Measurements from ENCODE around the gene KRT16.
"Not testable (repeated sequence)": the region's sequence is repeated elsewhere in the genome, so short reads cannot be mapped to it uniquely, and the experiment has no call there.

Gene KRT16

DNA sequence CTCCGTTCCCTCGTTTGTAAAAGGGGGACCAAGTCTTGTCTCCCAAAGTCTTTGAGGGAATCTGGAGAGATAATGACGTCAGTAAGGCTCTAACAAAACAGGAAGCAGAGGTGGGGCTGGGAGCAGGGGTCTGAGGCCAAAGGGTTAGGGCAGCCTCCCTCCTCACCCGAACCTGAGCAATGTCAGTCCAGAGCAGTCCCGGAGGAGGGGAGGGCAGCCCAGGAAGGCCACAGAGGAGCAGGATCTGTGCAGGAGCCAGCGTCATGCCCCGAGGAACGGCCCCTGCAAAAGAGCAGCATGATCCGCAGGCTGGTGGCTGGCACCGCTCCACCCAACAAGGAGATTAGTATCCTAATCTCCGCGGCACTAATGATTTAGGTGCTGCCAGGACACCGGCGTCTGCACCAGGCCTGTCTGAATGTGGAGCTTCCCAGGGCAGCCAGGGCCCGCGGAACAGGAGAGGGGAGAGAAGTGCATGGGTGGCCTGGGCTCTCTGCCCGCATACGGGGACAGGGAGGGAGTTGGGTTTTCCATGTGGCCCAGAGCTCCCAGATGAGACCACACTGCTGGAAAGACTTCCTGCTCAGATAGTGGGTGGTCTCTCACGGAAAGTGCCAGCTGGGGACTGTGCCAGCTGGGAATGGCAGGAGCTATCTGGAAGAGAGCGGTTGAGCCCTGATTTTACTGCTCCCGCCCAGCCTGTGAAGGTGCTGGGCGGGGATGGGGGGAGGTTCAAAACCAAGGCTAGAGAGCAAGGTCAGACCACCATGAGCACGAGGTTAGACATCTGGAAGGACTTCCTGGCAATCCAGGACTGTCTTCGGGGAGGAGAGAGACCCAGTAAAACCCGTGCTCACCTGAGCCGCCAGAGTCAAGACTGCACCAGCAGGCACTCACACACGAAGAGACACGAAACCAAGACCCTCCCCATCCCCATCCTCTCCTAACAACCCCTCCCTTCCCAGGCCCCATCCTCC lies 22.8 kb upstream of the KRT16 start:
- Mint-ChIP-seq H3K27me3 (ENCODE audit: low read depth) (no peaks in the 10 kb centered on the region), H3K27ac (no peak overlapping the region), H3K4me1 (ENCODE audit: low read depth) (no peaks in the 10 kb centered on the region), H3K36me3 (ENCODE audit: low read depth) (no peaks in the 10 kb centered on the region), H3K4me3 (no peak overlapping the region), H3K9me3 (no peaks in the 10 kb centered on the region)

DNA sequence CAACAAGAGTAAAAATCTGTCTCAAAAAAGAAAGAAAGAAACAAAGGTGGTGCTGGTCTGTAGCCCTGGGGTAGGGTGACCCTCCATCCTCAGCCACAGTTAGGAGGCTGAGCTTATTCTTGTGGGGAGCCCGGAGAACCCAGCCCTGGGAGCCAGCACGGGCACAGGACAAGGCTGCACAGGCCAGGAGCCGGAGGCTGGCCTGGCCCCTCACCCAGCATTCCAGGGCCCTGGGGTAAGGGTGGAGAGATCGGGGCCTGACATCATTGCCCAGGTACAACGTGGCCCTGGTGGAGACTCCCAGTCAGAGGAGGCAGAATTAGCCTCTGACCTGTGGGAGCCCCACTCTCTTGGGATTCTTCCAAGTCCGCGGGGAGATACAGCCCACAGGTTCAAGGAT lies 22.1 kb upstream of the KRT16 start:
- Mint-ChIP-seq H3K9me3 (no peaks in the 10 kb centered on the region), H3K4me3 (no peak overlapping the region), H3K27ac (no peak overlapping the region), H3K36me3 (ENCODE audit: low read depth) (no peaks in the 10 kb centered on the region), H3K27me3 (ENCODE audit: low read depth) (no peaks in the 10 kb centered on the region), H3K4me1 (ENCODE audit: low read depth) (no peaks in the 10 kb centered on the region)

DNA sequence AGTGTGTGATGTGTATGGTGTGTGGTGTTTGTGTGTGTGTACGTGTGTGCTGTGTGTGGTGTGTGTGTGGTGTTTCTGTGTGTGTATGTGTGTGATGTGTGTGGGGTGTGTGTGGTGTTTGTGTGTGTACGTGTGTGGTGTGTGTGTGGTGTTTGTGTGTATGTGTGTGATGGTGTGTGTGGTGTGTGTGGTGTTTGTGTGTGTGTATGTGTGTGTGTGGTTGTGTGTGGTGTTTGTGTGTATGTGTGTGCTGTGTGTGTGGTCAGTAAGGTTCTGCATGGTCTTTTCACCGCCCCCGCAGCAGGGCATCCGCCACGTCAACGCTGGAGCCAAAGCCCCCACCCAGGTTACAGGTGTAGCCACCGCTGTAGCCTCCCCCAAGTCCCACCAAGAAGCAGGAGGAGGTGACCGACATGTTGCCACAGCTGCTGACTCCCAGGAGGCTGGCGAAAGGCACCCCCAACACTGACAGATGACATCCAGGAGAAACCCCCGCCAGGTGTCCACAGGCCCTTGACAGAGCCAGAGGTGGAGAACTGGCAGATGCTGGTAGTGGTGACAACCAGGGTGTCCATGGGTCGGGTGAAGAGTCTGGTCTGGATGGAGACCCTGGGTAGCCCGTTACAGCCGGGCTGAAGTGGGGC lies 21.1 kb upstream of the KRT16 start:
- no peak overlapping the region for H3K4me3 Mint-ChIP-seq
- no peaks in the 10 kb centered on the region for H3K4me1 Mint-ChIP-seq (ENCODE audit: low read depth)
- no peaks in the 10 kb centered on the region for H3K36me3 Mint-ChIP-seq (ENCODE audit: low read depth)
- no peaks in the 10 kb centered on the region for H3K27me3 Mint-ChIP-seq (ENCODE audit: low read depth)
- no peak overlapping the region for H3K27ac Mint-ChIP-seq
- no peaks in the 10 kb centered on the region for H3K9me3 Mint-ChIP-seq

DNA sequence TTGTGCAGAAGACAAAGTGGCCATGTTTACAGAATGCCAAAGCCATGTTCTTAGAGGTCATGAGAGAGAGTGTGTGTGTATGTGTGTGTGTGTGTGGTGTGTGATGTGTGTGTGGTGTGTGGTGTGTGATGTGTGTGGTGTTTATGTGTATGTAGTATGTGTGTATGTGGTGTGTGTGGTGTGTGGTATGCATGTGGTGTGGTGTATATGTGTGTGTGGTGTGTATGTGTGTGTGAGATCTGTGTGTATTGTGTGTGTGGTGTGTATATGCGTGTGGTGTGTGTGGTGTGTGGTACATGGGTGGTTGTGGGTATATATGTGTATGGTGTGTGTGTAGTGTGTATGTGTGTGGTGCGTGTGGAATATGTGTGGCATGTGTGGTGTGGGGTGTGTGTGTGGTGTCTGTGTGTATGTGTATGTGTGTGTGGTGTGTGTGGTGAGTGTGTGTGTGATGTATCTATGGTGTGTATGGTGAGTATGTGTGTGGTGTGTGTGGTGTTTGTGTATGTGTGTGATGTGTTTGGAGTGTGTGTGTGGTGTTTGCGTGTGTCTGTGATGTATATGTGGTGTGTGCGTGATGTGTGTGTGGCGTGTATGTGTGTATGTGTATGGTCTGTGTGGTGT lies 20.0 kb upstream of the KRT16 start:
- Mint-ChIP-seq H3K4me3 (no peak overlapping the region), H3K4me1 (ENCODE audit: low read depth) (no peaks in the 10 kb centered on the region), H3K9me3 (no peaks in the 10 kb centered on the region), H3K27me3 (ENCODE audit: low read depth) (no peaks in the 10 kb centered on the region), H3K27ac (no peak overlapping the region), H3K36me3 (ENCODE audit: low read depth) (no peaks in the 10 kb centered on the region)

DNA sequence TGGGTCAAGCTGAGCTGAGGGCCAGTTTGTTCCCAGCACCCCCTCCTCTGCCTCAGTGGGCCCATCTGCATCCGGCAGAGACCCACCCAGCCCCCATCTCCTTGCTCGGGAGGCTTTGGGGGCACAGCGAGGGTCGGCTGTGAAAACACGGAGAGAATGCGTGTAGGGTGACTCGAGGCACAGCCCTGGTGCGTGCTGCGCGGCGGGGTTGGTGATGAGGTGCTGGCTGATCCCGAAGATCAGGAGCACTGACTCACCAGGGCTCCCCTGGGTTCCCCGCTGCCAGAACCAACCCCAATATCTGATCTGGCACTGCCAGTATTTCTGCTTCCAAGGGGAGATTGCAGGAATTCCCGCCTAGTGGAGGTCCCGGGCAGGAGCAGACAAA lies 19.3 kb upstream of the KRT16 start:
- Mint-ChIP-seq H3K9me3 (no peaks in the 10 kb centered on the region), H3K36me3 (ENCODE audit: low read depth) (no peaks in the 10 kb centered on the region), H3K4me1 (ENCODE audit: low read depth) (no peaks in the 10 kb centered on the region), H3K27me3 (ENCODE audit: low read depth) (no peaks in the 10 kb centered on the region), H3K27ac (no peak overlapping the region), H3K4me3 (no peak overlapping the region)

DNA sequence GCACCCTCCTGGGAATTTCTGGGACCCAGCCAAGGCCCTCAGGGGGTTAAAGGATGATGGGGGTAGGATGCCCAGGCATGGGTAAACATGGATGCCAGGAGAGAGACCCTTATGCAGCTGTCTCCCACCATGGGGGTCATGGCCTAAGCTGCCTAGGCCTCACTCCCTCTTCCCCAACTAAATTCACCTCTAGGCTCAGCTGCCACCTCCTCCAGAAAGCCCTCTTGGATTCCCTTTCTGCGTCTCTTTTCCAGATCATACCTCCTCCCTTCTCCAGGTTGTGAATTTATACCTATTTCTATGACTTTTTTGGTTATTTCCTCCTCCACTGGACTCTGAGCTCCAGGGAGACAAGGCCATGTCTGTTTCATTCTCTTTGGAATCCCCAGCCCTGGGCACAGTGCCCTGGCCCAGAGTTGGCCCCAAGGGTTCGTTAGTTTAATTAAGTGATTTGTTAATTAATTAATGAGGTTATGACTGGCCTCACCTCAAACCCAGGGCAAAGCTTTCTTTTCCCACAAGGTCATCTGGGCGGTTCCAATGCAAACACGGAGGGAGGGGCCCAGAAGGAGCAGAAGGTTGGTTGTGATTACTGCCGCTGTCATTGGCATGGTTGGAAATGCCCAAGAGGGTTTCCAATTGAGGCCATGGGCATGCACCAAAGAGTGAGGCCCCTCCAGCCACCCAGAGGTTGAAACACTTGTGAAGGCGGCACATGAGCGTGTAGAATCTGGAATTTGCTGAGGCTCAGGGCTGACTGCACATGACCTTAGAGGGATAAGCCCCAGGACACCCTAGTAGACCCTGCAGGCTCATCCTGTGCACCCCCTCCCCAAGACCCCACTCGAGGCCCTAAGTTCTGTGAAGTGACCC lies 18.7 kb upstream of the KRT16 start:
- Mint-ChIP-seq H3K4me3 (no peak overlapping the region), H3K27ac (no peak overlapping the region), H3K27me3 (ENCODE audit: low read depth) (no peaks in the 10 kb centered on the region), H3K9me3 (no peaks in the 10 kb centered on the region), H3K36me3 (ENCODE audit: low read depth) (no peaks in the 10 kb centered on the region), H3K4me1 (ENCODE audit: low read depth) (no peaks in the 10 kb centered on the region)

DNA sequence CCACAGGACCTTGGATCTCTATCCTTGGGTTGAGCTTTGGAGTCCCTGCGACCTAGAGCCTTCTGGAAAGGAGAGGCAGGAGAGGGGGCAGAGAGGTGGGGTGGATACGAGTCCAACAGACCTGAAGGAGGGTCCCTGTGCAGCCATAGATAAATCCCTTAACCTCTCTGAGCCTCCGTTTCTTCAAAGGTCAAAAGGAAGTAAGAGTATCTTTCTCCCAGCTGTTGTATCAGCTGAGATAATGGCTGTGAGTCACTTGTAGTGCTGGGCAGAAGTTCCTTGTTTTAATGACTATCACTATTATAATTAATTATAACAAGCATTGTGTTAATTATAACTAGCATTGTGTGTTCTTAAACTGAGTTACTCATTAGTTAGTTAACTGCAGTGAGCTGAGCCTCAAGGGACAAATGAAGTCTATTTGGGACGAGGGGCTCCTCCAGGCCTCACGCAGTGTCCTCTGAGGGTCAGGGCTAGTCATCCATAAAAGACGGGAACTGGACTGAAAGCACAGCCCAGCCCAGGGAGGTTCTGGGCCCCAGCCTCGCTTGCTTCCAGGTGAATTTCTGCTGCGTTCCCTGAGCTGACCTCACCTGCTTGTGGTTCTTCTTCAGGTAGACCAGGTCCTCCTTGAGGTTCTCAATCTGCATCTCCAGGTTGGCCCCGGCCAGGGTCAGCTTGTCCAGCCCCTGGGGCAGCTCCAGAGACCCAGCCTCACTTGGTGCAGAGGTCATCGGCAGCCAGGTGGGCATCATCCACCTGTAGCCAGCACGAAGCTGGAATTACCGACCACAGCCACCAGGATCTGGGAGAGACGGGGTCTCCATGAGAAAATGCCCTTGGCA lies 17.5 kb upstream of the KRT16 start:
- Mint-ChIP-seq H3K27me3 (ENCODE audit: low read depth) (no peaks in the 10 kb centered on the region), H3K9me3 (no peaks in the 10 kb centered on the region), H3K4me3 (no peak overlapping the region), H3K36me3 (ENCODE audit: low read depth) (no peaks in the 10 kb centered on the region), H3K4me1 (ENCODE audit: low read depth) (no peaks in the 10 kb centered on the region), H3K27ac (no peak overlapping the region)

DNA sequence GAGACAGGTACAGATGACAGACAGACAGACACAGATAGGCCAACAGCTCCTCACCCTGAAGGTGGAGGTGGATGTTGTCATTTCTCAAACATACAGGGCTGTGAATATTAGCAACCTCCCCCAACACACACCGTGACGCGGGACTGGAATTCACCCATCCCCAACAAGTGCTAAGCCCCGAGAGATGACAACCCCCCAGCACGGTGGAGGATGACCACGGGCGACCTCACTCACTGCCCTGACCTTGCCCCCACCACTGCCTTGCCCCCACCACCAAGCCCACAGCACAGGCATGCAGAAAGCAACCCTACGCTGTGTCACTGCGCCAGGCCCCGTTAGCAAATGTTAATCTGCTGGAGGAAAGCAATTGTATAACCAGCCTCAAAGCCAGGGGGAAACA lies 16.7 kb upstream of the KRT16 start:
- no peak overlapping the region for H3K27ac Mint-ChIP-seq
- H3K27me3 Mint-ChIP-seq (ENCODE audit: low read depth): no peaks in the 10 kb centered on the region
- H3K9me3 Mint-ChIP-seq: no peaks in the 10 kb centered on the region
- H3K4me3 Mint-ChIP-seq: no peak overlapping the region
- no peaks in the 10 kb centered on the region for H3K4me1 Mint-ChIP-seq (ENCODE audit: low read depth)
- H3K36me3 Mint-ChIP-seq (ENCODE audit: low read depth): no peaks in the 10 kb centered on the region

DNA sequence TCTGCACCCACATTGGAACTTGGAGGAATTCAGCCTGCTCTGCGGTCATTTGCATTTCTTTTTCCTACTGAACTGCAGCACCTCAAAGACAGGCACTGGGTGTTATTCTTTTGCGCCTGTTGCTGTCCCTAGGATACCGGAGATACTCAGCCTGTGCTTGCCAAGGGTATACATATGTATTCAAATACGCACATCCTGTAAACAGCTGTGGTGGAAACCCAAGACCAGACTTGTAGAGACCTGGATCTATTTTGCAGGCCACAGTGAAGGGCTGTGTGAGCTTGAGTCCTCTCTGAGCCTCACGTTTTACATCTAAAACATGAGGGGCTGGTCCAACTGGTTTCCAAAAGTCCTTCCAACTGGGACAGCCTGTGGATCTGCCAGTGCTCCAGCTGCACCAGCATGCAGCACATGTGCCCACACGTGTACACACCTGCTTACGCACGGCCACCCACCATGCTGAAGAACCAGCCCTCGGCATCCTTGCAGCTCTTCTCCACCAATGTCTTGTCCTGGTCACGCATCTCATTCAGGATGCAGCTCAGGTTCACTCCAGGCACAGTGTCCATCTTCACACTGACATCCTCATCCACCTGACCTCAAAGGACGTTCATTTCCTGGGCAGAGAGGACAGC lies 16.2 kb upstream of the KRT16 start:
- H3K27me3 Mint-ChIP-seq (ENCODE audit: low read depth); H3K4me3 Mint-ChIP-seq; H3K27ac Mint-ChIP-seq; H3K36me3 Mint-ChIP-seq (ENCODE audit: low read depth); H3K9me3 Mint-ChIP-seq; H3K4me1 Mint-ChIP-seq (ENCODE audit: low read depth): not testable (repeated sequence)

DNA sequence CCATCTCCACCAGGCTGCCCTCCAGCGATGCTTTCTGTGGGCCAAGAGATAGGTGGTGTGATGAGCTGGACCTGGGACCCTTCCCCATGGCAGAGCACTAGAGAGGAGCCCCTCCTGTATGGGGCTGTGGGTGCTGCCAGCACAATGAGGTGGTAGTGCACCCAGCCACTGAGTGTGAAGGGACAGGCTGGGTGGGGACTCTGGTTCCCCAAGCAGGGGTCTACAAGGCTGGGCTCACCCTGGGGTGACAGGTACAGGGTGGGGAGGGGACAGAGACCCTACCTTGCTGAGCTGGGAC lies 15.5 kb upstream of the KRT16 start:
- H3K4me1 Mint-ChIP-seq (ENCODE audit: low read depth); H3K36me3 Mint-ChIP-seq (ENCODE audit: low read depth): not testable (repeated sequence)

DNA sequence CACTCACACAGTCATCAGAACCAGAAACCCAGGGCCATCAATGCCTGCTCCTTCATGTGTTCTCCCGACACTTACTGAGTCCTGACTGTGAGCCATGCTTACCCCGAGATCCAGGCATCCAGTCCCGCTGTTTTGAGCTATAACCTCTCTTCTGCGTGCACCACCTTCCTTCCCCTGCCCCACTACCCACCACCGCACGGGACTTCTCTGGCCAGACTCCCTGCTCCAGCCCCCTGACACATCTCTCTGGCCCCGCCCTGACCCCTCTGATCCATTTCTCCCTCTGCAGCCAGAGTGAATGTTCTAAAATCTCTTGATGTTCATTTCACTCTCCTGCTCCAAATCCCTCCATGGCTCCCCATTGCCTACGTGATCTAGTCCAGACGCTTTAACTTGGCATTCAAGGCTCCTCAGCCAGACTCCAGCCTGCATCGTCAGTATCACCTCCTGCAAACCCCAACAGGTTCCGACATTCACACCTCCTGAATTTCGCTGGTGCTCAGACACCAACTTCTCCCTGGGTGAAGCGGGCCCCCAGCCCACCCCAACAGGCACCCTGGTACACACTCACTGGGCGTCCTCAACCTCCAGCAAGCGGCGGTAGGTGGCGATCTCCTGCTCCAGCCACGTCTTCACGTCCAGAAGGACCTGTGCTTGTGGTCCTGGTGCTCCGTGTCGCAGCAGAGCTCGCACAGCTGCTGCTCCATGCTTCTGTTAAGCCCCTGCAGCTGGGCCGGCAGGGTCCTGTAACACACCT lies 14.9 kb upstream of the KRT16 start:
- H3K4me3 Mint-ChIP-seq: no peak overlapping the region
- no peak overlapping the region for H3K27ac Mint-ChIP-seq
- H3K9me3 Mint-ChIP-seq: no peaks in the 10 kb centered on the region
- H3K27me3 Mint-ChIP-seq (ENCODE audit: low read depth): no peaks in the 10 kb centered on the region
- no peaks in the 10 kb centered on the region for H3K4me1 Mint-ChIP-seq (ENCODE audit: low read depth)
- H3K36me3 Mint-ChIP-seq (ENCODE audit: low read depth): no peaks in the 10 kb centered on the region

More for the DNA sequence above, 15.5 kb upstream of the KRT16 start:
- H3K27me3 Mint-ChIP-seq (ENCODE audit: low read depth); H3K9me3 Mint-ChIP-seq; H3K27ac Mint-ChIP-seq; H3K4me3 Mint-ChIP-seq: not testable (repeated sequence)

DNA sequence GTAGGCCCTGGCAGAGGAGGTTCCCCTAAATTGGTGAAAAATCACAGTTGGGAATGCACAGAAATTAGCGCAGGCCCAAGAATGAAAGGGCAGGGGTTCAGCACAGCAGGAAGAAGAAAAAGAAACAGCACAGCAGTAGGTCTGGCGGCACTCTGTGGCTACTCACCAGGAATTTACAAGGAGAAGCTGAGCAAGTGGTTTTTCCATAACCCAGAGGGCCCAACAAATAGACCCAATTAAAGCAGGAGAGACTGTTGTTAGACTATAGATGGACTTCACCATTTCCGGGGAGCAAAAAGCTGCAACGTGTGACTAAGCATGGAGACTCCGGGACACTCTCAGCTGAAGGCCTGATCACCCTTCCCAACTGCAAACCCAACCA lies 14.3 kb upstream of the KRT16 start:
- H3K27ac Mint-ChIP-seq; H3K9me3 Mint-ChIP-seq; H3K4me3 Mint-ChIP-seq; H3K36me3 Mint-ChIP-seq (ENCODE audit: low read depth); H3K27me3 Mint-ChIP-seq (ENCODE audit: low read depth); H3K4me1 Mint-ChIP-seq (ENCODE audit: low read depth): not testable (repeated sequence)

All from T-helper 1 cell treated with Interleukin-12 subunit alpha and Interleukin-12 subunit beta and Interleukin-4 antibody, amounts not matched to agents 30 μg/mL and 1 μg/mL, for 36 hours (primary cell).